GM12872 (cell line): Measurements from ENCODE around the gene PPM1A.
A peak's percentile ranks its signal among the peaks of the same experiment; 100 is the strongest.

Experiments used
- TF ChIP-seq, protein P1 (sequence below): IDR thresholded peaks from 3 replicates; pipeline ENCODE4 v1.5.1; 2011; ENCODE audit warnings: low read depth, mild to moderate bottlenecking, low read length, moderate library complexity; ENCODE audit not compliant: insufficient read depth

PPM1A gene

DNA sequence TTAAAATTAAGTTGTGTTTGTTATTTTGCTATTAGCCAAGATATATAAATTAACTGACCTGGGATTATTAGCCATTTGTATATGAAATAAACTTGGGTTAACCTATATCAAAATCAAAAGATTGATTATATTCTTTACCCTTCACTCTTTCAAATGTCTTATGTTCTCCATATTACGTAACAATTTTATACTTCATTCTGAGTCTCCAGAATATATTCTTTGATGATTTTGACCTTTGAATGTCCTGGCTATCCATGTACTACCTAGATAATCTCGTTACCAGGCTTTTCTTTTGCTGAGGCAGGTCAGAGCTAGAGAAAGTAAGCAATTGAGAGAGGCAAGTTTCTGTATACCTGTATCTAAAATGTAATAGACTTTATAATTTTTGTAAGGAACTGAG lies 3.6 kb downstream of the PPM1A start:
- TF ChIP-seq, protein P1, sequence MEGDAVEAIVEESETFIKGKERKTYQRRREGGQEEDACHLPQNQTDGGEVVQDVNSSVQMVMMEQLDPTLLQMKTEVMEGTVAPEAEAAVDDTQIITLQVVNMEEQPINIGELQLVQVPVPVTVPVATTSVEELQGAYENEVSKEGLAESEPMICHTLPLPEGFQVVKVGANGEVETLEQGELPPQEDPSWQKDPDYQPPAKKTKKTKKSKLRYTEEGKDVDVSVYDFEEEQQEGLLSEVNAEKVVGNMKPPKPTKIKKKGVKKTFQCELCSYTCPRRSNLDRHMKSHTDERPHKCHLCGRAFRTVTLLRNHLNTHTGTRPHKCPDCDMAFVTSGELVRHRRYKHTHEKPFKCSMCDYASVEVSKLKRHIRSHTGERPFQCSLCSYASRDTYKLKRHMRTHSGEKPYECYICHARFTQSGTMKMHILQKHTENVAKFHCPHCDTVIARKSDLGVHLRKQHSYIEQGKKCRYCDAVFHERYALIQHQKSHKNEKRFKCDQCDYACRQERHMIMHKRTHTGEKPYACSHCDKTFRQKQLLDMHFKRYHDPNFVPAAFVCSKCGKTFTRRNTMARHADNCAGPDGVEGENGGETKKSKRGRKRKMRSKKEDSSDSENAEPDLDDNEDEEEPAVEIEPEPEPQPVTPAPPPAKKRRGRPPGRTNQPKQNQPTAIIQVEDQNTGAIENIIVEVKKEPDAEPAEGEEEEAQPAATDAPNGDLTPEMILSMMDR = no peak

DNA sequence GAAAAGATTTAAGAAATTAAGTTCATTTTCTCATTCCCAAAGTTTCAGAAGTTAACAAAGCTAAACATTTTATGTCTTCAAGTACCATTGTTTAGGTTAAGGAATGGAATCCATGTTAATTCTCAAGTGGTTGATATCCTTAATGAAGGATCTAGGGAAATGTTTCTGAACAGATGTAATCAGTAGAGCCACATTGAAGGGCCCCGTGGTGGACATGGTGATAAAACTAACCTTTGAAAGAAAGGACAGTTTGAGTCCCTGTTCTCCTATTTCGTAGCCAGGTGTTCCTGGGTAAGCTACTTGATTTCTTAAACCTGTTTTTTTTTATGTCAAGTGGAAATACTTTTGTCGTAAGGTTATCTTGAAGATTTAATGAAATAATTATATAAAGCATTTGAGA lies 4.6 kb downstream of the PPM1A start:
- TF ChIP-seq, protein P1 = no peak

DNA sequence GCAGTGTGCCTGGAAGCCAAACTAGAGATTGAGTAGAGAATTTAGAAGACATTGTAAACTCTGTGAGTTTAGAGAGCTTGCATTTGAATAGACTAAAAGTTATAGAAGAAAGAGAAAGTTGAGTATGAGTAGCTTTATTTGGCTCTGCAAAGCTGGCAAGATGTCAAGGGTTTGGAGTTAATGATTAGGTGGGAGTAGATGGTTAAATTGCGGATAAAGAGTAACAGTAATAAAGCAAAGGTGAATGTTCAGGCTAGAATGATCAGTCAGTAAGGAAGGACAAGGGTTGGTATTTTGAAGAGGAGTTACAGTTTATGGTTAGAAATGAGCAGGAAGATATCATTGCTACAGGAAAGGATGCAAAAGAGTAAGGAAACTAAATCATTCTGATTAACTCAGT lies 5.2 kb downstream of the PPM1A start:
- TF ChIP-seq, protein P1 = no peak

- TF ChIP-seq, protein P1 = no peak
These were observed 8.8 kb downstream of the PPM1A start for GRCh38 chr14:60257865-60258264.

DNA sequence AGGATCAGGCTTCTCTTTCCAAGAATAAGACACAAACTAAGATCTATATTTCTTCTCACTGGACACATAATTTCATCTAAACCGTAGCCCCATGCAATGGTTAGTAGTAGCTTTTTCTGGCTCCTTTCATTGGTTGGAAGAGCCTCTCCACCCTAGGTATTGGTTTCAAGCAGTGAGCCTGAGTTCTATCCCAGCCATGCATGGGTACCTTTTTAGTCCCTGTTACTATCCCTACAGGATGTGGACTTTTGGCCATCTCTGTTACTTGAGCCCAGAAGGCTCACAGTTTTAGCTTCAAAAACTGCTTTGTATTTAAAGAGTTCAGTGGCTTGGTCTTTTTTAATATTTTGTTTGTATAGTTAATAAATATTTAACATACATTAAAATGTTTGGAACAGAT lies 16.1 kb downstream of the PPM1A start:
- TF ChIP-seq, protein P1 = no peak

- TF ChIP-seq, protein P1 = peak; percentile 44
These were observed 17.3 kb downstream of the PPM1A start for GRCh38 chr14:60266021-60266937.

GRCh38 chr14:60272177-60272576 lies 23.2 kb downstream of the PPM1A start:
- TF ChIP-seq, protein P1 = no peak
